Parathyroid adenoma (tissue), 2 donors: ENCODE data around the gene INMT.

Experiments used
- H2AFZ ChIP-seq: fragments of 300-600 bp; sonication (generic); one replicate; pipeline ENCODE4 v1.7.0; 2017; ENCODE audit warnings: antibody characterized with exemption, mild to moderate bottlenecking
- H3K27ac ChIP-seq: fragments of 300-600 bp; sonication (generic); one replicate; pipeline ENCODE4 v1.7.0; 2017
- H3K27me3 ChIP-seq: fragments of 300-600 bp; sonication (generic); one replicate; pipeline ENCODE4 v1.7.0; 2017; ENCODE audit warnings: low read length; ENCODE audit not compliant: control insufficient read depth, insufficient read depth
- H3K36me3 ChIP-seq: fragments of 300-600 bp; sonication (generic); one replicate; pipeline ENCODE4 v1.7.0; 2017; ENCODE audit warnings: low read length; ENCODE audit not compliant: control insufficient read depth, insufficient read depth
- H3K4me1 ChIP-seq: fragments of 300-600 bp; sonication (generic); one replicate; pipeline ENCODE4 v1.7.0; 2017; ENCODE audit warnings: control low read depth
- H3K4me2 ChIP-seq: fragments of 300-600 bp; sonication (generic); one replicate; pipeline ENCODE4 v1.7.0; 2017; ENCODE audit warnings: low read length
- H3K4me3 ChIP-seq: fragments of 300-600 bp; sonication (generic); one replicate; pipeline ENCODE4 v1.7.0; 2017; ENCODE audit warnings: low read depth, low read length
- H3K79me2 ChIP-seq: fragments of 300-600 bp; sonication (generic); one replicate; pipeline ENCODE4 v1.7.0; 2017; ENCODE audit warnings: control low read depth
- H3K9ac ChIP-seq: fragments of 300-600 bp; sonication (generic); one replicate; pipeline ENCODE4 v1.7.0; 2017; ENCODE audit warnings: mild to moderate bottlenecking
- H3K9me3 ChIP-seq: fragments of 300-600 bp; sonication (generic); one replicate; pipeline ENCODE4 v1.7.0; 2017; ENCODE audit warnings: low read length; ENCODE audit not compliant: control insufficient read depth
- CTCF ChIP-seq: fragments of 300-600 bp; sonication (generic); IDR thresholded peaks from one replicate; pipeline ENCODE4 v1.7.0; 2017; ENCODE audit warnings: antibody characterized with exemption, mild to moderate bottlenecking
- donor health status: primary hyperparathyroidism.

Gene INMT

GRCh38 chr7:30738026-30738915 lies 13.7 kb upstream of the INMT start:
- no peaks in the 10 kb centered on the region for H3K4me1 ChIP-seq
- TF ChIP-seq CTCF = no peak
- H2AFZ ChIP-seq = no peak overlapping the region
- H3K27ac ChIP-seq = no peak overlapping the region
- H3K27me3 ChIP-seq = no peaks in the 10 kb centered on the region
- no peaks in the 10 kb centered on the region for H3K36me3 ChIP-seq
- H3K4me3 ChIP-seq = no peak overlapping the region
- H3K79me2 ChIP-seq = no peaks in the 10 kb centered on the region
- H3K9ac ChIP-seq = no peak overlapping the region
- H3K9me3 ChIP-seq = no peaks in the 10 kb centered on the region
- no peak overlapping the region for H3K4me2 ChIP-seq

GRCh38 chr7:30739691-30740090 lies 12.2 kb upstream of the INMT start:
- Histone ChIP-seq H3K9me3 (no peaks in the 10 kb centered on the region), H3K36me3 (no peaks in the 10 kb centered on the region), H3K4me3 (no peak overlapping the region), H3K79me2 (no peaks in the 10 kb centered on the region), H3K4me2 (no peak overlapping the region), H3K27ac (no peak overlapping the region), H2AFZ (no peak overlapping the region), H3K4me1 (no peaks in the 10 kb centered on the region), H3K9ac (no peak overlapping the region), H3K27me3 (no peaks in the 10 kb centered on the region)
- TF ChIP-seq CTCF = no peak

- Histone ChIP-seq H3K27me3 (no peaks in the 10 kb centered on the region), H3K9ac (no peak overlapping the region), H3K27ac (no peak overlapping the region), H3K4me2 (no peak overlapping the region), H3K79me2 (no peaks in the 10 kb centered on the region), H3K9me3 (no peaks in the 10 kb centered on the region), H3K4me1 (no peaks in the 10 kb centered on the region), H2AFZ (peak overlapping the region; percentile 16), H3K36me3 (no peaks in the 10 kb centered on the region), H3K4me3 (no peak overlapping the region)
- TF ChIP-seq CTCF = peak; percentile 98
These were observed 11.3 kb upstream of the INMT start for GRCh38 chr7:30740417-30741181.

GRCh38 chr7:30741289-30741688 lies 10.6 kb upstream of the INMT start:
- TF ChIP-seq CTCF = no peak
- Histone ChIP-seq H3K27me3 (no peaks in the 10 kb centered on the region), H3K9ac (no peak overlapping the region), H3K4me1 (no peaks in the 10 kb centered on the region), H3K4me2 (no peak overlapping the region), H3K9me3 (no peaks in the 10 kb centered on the region), H3K4me3 (no peak overlapping the region), H2AFZ (no peak overlapping the region), H3K79me2 (no peaks in the 10 kb centered on the region), H3K36me3 (no peaks in the 10 kb centered on the region), H3K27ac (no peak overlapping the region)
